Measurements from ENCODE around the gene GABRB3. TPM values are rescaled to one million over a fixed set of nuclear protein-coding genes. Genes with fewer than 3 reads are reported as not detected.

Gene GABRB3
- total RNA-seq, 4 donors from 2014 or later, result 1.2 to 3.9 (median 2.1) TPM; not detected in 1

- no peak for DNase-seq (ENCODE audit: low spot score in 2 of 2)
- Histone ChIP-seq H3K36me3 (no peaks in the 10 kb centered on the region), H3K27me3 (no peaks in the 10 kb centered on the region), H3K9me3 (no peaks in the 10 kb centered on the region), H3K4me1 (no peaks in the 10 kb centered on the region), H3K27ac (no peak overlapping the region), H3K4me3 (no peak overlapping the region)
- WGBS, 2 donors, result 86 to 87% methylated on average over 5 of the region's 5 CpGs
- TF ChIP-seq CTCF (IDR thresholded peaks at IDR 0.05) (no peak), EP300 (IDR thresholded peaks at IDR 0.05) (no peak), POLR2A (IDR thresholded peaks at IDR 0.05) (no peak)
Measured at GRCh38 chr15:26805470-26805869, 32.6 kb upstream of the GABRB3 start.

- no peak for DNase-seq (ENCODE audit: low spot score in 2 of 2)
- Histone ChIP-seq H3K4me1 (no peaks in the 10 kb centered on the region), H3K27me3 (no peaks in the 10 kb centered on the region), H3K27ac (no peak overlapping the region), H3K4me3 (no peak overlapping the region), H3K9me3 (no peaks in the 10 kb centered on the region), H3K36me3 (no peaks in the 10 kb centered on the region)
- WGBS, 2 donors, result 55 to 57% methylated on average over 10 to 11 of the region's 11 CpGs
- no peak for TF ChIP-seq EP300 (IDR thresholded peaks at IDR 0.05)
- TF ChIP-seq CTCF (IDR thresholded peaks at IDR 0.05), result no peak
- no peak for TF ChIP-seq POLR2A (IDR thresholded peaks at IDR 0.05)
Measured at GRCh38 chr15:26804063-26804804, 31.4 kb upstream of the GABRB3 start.

GRCh38 chr15:26790118-26790517 is 17.3 kb upstream of the GABRB3 start:
- no peak for DNase-seq (ENCODE audit: low spot score in 2 of 2)
- 85 to 88% methylated on average over 8 of the region's 8 CpGs for WGBS, 2 donors
- no peak for TF ChIP-seq CTCF (IDR thresholded peaks at IDR 0.05)
- no peak for TF ChIP-seq EP300 (IDR thresholded peaks at IDR 0.05)
- no peak for TF ChIP-seq POLR2A (IDR thresholded peaks at IDR 0.05)
- no peaks in the 10 kb centered on the region for H3K36me3 ChIP-seq
- H3K27me3 ChIP-seq, result no peaks in the 10 kb centered on the region
- H3K27ac ChIP-seq, result no peak overlapping the region
- peaks cover 0 to 3% (median 0%) of the 10 kb centered on the region in 4 donors for H3K9me3 ChIP-seq
- no peaks in the 10 kb centered on the region for H3K4me1 ChIP-seq
- H3K4me3 ChIP-seq, result no peak overlapping the region

- H3K36me3 ChIP-seq, result no peaks in the 10 kb centered on the region
- DNase-seq (ENCODE audit: low spot score in 2 of 2), result no peak
- no peak overlapping the region for H3K4me3 ChIP-seq
- WGBS, 2 donors, result 72 to 81% methylated on average over 19 to 24 of the region's 24 CpGs
- H3K9me3 ChIP-seq, result peaks cover 0 to 2% (median 0%) of the 10 kb centered on the region in 4 donors
- H3K27ac ChIP-seq, result no peak overlapping the region
- TF ChIP-seq POLR2A (IDR thresholded peaks at IDR 0.05) (no peak), CTCF (IDR thresholded peaks at IDR 0.05) (no peak), EP300 (IDR thresholded peaks at IDR 0.05) (no peak)
- H3K27me3 ChIP-seq, result no peaks in the 10 kb centered on the region
- no peaks in the 10 kb centered on the region for H3K4me1 ChIP-seq
Measured at GRCh38 chr15:26781816-26782215, 8.9 kb upstream of the GABRB3 start.

- TF ChIP-seq POLR2A (IDR thresholded peaks at IDR 0.05), result no peak
- no peak for TF ChIP-seq EP300 (IDR thresholded peaks at IDR 0.05)
- TF ChIP-seq CTCF (IDR thresholded peaks at IDR 0.05), result no peak
- no peak overlapping the region for H3K27ac ChIP-seq
- H3K4me3 ChIP-seq, result peak overlapping the region in 1 of 4 donors; percentile 60
- peaks cover 0 to 42% of the 10 kb centered on the region in 2 donors for H3K27me3 ChIP-seq
- H3K9me3 ChIP-seq, result no peaks in the 10 kb centered on the region
- no peak for DNase-seq (ENCODE audit: low spot score in 2 of 2)
- WGBS, 2 donors, result 14% methylated on average over 8 of the region's 8 CpGs
- H3K4me1 ChIP-seq, result peaks cover 0 to 25% (median 0%) of the 10 kb centered on the region in 4 donors
- H3K36me3 ChIP-seq, result no peaks in the 10 kb centered on the region
Measured at GRCh38 chr15:26773917-26774316, 1.1 kb upstream of the GABRB3 start.

Data from tibial nerve (tissue), 4 donors.